Activated CD8-positive, alpha-beta memory T cell treated with anti-CD3 and anti-CD28 coated beads, Interleukin-2, amount 50 U/mL, for 48 hours (primary cell): ENCODE data around the gene B4GALT6.

Source experiments
- DNase-seq: peaks from one replicate; pipeline ENCODE4 v3.0.0-alpha.2; 2020

The B4GALT6 gene

DNA sequence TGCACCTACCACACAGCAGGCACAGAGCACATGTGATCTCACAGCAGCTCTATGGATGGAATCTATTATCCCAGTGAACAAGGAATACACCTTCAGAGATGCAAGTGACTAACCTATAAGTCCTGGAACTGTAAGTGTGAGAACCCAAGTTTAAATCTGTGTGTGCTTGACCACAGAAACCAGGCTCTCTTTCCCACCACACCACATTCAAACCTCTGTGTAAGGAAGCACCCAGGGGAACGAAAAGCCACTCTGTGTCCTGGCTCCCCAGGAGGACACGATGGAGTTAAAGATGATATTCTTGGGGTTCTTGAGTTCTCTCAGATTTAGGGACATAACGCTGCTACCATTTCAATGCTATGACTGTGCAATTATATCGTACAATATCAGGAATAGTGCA, 53.8 kb downstream of the B4GALT6 start:
- DNase-seq = no peak

GRCh38 chr18:31626409-31626808, 58.0 kb downstream of the B4GALT6 start:
- no peak for DNase-seq

GRCh38 chr18:31624892-31625640, 59.3 kb downstream of the B4GALT6 start:
- DNase-seq = no peak

DNA sequence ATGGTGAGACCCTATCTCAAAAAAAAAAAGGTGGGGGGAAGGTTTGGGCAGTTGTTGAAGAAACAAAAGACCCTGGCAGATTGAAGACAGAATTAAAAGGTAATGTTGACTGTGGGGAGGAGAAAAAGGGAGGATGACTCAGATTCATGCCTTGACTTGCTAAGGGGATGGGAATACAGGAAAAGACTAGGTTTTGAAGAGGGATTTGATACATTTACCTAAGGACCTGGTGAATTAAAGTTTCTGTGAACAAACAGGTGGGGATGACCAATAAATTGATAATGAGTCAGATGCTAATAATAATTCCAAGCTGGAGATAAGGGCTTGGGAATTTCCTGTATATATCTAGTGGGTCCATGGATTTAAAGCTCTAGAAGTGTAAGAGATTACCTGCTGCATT, 65.1 kb downstream of the B4GALT6 start:
- DNase-seq = no peak

DNA sequence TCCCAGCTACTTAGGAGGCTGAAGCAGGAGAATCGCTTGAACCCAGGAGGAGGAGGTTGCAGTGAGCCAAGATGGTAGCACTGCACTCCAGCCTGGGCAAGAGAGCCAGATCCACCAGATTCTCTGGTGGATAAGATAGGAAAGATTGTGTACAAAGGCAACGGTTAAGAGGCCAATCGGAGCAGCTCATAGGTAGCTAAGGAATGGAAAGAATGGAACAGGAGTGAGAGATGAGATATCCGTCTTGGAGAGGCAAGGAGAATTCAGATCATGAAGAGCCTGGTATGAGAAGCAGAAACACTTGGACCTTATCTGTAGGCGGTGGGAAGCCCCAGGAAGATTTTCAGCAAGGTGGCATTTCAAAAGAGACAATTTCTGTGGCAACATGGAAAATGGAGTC, 65.6 kb downstream of the B4GALT6 start:
- no peak for DNase-seq

- no peak for DNase-seq
Observed at GRCh38 chr18:31617031-31617717, 67.2 kb downstream of the B4GALT6 start.

DNA sequence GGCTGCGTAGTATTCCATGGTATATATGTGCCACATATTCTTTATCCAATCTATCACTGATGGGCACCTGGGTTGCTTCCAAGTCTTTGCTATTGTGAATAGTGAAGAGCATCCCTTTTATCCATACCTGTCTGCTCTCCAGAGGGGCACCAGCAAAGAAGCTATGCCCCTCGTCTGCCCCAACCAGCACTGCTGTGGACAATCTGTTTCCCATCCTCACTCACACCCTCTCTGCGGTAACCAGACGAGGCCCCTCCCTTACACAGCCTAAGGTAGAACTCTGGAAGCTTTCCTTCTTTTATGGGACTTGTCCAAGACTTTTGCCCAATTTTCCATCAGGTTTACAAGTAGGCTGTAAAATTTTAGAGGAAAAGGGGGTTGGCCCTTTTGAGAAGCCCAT, 67.8 kb downstream of the B4GALT6 start:
- DNase-seq = no peak

DNA sequence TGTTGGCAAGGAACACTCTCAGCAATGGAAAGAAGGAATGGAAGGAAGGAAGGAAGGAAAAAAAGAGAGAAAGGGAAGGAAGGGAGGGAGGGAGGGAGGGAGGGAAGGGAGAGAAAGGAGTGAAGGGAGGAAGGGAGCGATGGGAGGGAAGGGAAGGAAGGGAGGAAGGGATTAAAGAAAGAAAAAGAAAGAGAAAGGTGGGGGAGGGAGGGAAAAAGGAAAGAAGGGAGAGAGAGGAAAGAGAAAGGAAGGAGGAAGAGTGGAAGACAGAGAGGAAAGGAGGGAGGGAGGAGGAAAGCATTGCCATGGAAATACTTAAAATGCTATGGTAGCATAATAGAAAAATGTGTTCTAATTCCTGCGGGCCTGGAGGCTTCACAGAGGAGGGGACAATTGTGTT, 70.3 kb downstream of the B4GALT6 start:
- DNase-seq = no peak

DNA sequence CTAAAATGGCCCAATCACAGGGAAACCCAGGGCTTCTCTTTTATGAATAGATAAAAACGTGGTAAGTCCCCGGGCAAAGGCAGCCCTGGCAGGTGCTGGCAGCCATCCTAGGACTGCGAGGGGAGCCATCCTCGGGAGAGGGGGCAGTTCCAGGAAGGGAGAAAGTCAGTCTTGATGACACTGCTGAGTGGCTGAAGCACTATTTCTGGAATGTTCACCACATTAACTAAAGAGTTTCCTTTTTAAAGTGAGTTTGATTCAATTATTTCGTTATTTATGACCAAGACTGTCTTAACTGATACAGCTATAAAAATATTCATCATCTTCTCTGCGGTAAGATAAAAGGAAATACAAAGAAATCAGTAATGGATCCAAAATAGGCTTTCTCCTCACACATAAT, 72.3 kb downstream of the B4GALT6 start:
- no peak for DNase-seq

GRCh38 chr18:31611511-31611910, 72.9 kb downstream of the B4GALT6 start:
- no peak for DNase-seq

- DNase-seq = no peak
Observed at GRCh38 chr18:31610286-31611205, 73.8 kb downstream of the B4GALT6 start.

GRCh38 chr18:31609886-31610285, 74.5 kb downstream of the B4GALT6 start:
- DNase-seq = no peak

- no peak for DNase-seq
Observed at GRCh38 chr18:31607384-31607783, 77.0 kb downstream of the B4GALT6 start.

- DNase-seq = no peak
Observed at GRCh38 chr18:31606265-31606664, 78.1 kb downstream of the B4GALT6 start.

DNA sequence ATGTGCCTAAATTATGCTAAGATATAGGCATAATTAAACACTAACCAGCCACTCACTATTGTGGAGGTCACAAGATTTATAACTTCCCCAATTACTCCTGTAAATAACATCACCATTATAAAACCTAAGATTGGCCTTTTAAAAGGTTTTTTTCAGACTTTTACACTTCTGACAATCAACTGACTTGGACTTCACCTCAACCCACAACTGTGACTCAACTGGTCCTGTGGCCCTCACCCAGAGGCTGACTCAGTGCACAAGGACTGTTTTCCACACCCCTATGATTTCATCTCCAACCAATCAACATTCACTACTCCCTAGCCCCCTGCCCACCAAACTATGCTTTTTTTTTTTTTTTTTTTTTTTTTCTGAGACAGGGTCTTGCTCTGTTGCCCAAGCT, 81.1 kb downstream of the B4GALT6 start:
- DNase-seq = no peak

DNA sequence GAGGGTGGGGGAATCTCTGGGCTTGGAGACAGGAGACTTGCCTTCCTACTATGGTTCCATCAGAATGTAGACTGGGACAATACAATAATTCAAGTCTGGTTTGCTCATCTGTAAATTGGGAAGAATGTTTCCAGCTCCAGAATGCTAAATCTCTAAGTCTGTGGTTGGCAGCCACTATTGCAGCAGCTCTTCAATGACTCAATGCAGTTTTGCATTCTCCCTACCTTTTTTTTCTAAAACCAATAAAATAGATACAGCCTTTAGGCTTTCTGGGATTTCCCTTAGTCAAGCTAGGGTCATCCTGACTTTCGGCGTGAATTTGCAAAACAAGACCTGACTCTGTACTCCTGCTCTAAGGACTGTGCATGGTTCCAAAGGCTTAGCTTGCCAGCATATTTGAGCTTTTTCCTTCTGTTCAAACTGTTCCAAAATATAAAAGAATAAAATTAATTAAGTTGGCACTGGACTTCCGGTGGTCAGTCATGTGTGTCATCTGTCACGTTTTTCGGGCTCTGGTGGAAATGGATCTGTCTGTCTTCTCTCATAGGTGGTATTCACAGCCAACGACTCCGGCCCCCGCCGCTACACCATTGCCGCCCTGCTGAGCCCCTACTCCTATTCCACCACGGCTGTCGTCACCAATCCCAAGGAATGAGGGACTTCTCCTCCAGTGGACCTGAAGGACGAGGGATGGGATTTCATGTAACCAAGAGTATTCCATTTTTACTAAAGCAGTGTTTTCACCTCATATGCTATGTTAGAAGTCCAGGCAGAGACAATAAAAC, 86.2 kb downstream of the B4GALT6 start:
- DNase-seq = no peak

DNA sequence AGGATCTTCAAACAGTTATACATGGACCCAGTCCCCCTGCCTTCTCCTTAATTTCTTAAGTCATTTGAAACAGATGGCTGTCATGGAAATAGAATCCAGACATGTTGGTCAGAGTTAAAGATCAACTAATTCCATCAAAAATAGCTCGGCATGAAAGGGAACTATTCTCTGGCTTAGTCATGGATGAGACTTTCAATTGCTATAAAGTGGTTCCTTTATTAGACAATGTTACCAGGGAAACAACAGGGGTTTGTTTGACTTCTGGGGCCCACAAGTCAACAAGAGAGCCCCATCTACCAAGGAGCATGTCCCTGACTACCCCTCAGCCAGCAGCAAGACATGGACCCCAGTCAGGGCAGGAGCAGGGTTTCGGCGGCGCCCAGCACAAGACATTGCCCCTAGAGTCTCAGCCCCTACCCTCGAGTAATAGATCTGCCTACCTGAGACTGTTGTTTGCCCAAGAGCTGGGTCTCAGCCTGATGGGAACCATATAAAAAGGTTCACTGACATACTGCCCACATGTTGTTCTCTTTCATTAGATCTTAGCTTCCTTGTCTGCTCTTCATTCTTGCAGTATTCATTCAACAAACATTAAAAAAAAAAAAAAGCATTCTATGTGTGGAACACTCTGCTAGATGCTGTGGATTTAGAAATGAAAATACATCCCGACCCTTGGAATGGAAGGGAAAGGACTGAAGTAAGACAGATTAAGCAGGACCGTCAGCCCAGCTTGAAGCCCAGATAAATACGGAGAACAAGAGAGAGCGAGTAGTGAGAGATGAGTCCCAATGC, 88.1 kb downstream of the B4GALT6 start:
- no peak for DNase-seq

- DNase-seq = no peak
Observed at GRCh38 chr18:31595121-31595771, 89.1 kb downstream of the B4GALT6 start.

DNA sequence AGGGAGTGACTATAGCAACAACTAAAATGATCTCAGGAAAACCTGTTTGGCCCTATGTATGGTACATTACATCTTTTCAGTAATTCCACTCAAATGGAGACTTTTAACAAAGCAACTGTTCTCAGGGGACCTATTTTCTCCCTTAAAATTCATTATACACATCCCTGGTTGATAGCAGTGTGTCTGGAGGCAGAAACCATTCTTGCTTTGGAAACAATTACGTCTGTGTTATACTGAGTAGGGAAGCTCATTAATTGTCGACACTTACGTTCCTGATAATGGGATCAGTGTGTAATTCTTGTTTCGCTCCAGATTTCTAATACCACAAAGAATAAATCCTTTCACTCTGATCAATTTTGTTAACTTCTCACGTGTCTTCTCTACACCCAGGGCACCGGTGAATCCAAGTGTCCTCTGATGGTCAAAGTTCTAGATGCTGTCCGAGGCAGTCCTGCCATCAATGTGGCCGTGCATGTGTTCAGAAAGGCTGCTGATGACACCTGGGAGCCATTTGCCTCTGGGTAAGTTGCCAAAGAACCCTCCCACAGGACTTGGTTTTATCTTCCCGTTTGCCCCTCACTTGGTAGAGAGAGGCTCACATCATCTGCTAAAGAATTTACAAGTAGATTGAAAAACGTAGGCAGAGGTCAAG, 91.7 kb downstream of the B4GALT6 start:
- no peak for DNase-seq

DNA sequence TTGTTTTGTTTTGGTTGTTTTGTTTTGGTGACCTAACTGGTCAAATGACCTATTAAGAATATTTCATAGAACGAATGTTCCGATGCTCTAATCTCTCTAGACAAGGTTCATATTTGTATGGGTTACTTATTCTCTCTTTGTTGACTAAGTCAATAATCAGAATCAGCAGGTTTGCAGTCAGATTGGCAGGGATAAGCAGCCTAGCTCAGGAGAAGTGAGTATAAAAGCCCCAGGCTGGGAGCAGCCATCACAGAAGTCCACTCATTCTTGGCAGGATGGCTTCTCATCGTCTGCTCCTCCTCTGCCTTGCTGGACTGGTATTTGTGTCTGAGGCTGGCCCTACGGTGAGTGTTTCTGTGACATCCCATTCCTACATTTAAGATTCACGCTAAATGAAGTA, 92.8 kb downstream of the B4GALT6 start, which contains the start of gene TTR:
Gene TTR, plus strand, starts transcription at position 250 of the 400 bp plus-strand sequence. Its CDS starts 26 bp downstream, at position 276.
- no peak for DNase-seq

GRCh38 chr18:31591113-31591512, 93.3 kb downstream of the B4GALT6 start:
- no peak for DNase-seq
